HG02870 (cell line): Measurements from ENCODE around the gene MNT.

Experiments used
- ATAC-seq: cut with Tn5 transposase; IDR thresholded peaks from one replicate; pipeline ENCODE4 v1.9.1; 2021; ENCODE audit warnings: mild to moderate bottlenecking, moderate library complexity; ENCODE audit not compliant: unreplicated experiment

Gene MNT

DNA sequence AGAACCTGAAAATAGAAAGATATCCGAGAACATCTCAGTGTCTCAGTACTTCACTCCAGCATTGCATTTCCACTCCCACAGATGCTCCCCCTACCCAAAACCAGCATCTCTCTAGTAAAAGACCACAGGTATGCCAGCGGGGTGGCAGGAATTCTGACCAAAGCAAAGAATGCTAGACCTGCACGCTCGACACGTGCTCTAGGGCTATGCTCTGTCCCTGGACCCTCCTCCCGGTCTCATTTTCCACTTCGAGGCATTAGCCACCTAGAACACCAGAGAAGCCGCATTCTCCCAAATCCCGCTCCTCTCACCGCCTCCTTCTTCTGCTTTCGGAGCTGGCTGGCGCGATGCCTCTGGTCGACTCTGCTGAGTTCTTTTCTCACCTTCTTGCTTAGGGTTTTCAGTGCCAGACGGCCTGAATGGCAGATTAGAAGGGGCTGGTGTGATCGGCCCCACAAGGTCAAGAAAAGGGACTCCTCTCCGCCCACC, 65.1 kb downstream of the MNT start:
- ATAC-seq, result no peak
